HG03439 (cell line): Measurements from ENCODE around the gene GNG3.

Source experiments
- ATAC-seq: cut with Tn5 transposase; IDR thresholded peaks from one replicate; pipeline ENCODE4 v1.9.1; 2021; ENCODE audit warnings: mild to moderate bottlenecking, moderate library complexity; ENCODE audit not compliant: unreplicated experiment

GNG3 gene

DNA sequence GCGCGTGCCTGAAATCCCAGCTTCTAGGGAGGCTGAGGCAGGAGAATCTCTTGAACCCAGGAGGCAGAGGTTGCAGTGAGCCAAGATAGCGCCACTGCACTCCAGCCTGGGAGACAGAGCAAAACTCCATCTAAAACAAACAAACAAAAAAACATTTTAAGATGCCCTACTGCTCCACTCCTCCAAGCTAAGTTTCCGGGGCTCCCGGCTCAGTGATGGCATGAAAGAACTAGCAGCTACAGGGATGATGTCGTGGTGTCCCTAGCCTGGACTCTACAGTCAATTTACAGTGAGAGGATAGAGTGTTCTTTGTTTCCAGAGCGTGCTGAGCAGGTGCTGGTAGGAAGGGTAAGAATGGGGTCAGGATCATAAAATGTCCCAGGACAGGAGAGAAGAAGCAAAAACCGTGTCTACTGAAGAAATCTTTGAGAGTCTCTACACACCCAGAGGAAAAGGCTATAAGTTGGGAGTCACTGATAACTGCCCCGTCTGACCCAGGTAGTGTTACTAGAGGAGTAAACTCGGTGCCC is 47.7 kb downstream of the GNG3 start:
- no peak for ATAC-seq

DNA sequence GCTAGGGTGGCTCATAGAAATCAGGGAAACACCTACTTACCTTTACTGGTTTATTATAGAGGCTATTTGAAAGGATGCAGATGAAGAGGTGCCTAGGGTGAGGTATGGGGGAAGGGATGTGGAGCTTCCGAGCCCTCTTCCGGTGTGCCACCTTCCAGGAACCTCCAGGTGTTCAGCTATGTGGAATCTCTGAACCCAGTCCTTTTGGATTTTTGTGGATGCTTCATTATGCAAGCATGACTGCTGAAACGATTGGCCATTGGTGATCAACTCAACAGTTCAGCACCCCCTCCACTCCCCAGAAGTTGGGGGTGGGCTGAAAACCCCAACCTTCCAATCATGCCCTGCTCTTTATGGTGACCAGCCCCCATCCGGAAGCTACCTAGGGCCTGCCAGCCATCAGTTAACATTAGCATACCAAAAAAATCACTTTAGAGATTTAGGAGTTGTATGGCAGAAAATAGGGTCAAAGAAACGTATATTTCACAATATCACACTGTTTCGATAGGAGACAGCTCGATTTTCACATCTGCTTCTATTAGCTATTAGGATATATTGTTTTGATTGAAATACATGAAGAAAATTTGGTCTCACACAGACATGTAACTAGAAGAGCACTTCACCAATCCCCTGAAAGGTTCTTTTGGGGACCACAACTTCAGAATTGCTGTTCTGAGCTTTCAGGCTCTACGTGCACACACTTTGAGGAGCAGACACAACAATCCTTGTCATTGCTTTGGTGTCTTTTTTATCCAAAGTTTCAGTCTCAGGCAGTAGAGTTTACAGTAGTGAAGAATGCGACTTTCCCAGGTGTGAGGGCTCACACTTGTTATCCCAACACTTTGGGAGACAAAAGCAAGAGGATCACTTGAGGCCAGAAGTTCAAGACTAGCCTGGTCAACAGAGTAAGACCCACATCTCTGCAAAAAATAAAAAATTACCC is 50.6 kb downstream of the GNG3 start:
- no peak for ATAC-seq
